HepG2 (cell line): ENCODE measurements around the gene HYAL2. TPM values are rescaled to one million over a fixed set of nuclear protein-coding genes. Genes with fewer than 3 reads are reported as not detected.

Experiments used
- GRHL1 ChIP-seq: sonication (generic); formaldehyde crosslinking; conservative IDR thresholded peaks from 2 replicates; pipeline ENCODE4 v1.8.0; 2022; ENCODE audit warnings: missing genetic modification reagents
- KAT2B ChIP-seq: fragments of 150-350 bp; IDR thresholded peaks from 2 replicates; pipeline ENCODE4 v1.6.1; 2014; ENCODE audit warnings: low read depth, low read length, borderline replicate concordance
- KIAA2018 ChIP-seq: sonication (generic); formaldehyde crosslinking; IDR thresholded peaks from 2 replicates; pipeline ENCODE4 v1.5.0; 2020; ENCODE audit warnings: mild to moderate bottlenecking, missing genetic modification reagents, borderline replicate concordance
- ONECUT2 ChIP-seq: sonication (generic); formaldehyde crosslinking; IDR thresholded peaks from 2 replicates; pipeline ENCODE4 v1.4.0; 2020; ENCODE audit warnings: missing genetic modification reagents
- REPIN1 ChIP-seq: sonication (generic); formaldehyde crosslinking; IDR thresholded peaks from 2 replicates; pipeline ENCODE4 v1.8.0; 2022; ENCODE audit warnings: missing genetic modification reagents, low read depth, mild to moderate bottlenecking, borderline replicate concordance
- ZNF329 ChIP-seq: sonication (generic); formaldehyde crosslinking; IDR thresholded peaks from 2 replicates; pipeline ENCODE4 v1.9.0; 2021; ENCODE audit warnings: low read depth, mild to moderate bottlenecking, missing genetic modification reagents
- ZNF441 ChIP-seq: sonication (generic); formaldehyde crosslinking; IDR thresholded peaks from 2 replicates; pipeline ENCODE4 v1.7.0; 2021; ENCODE audit warnings: missing genetic modification reagents, borderline replicate concordance
- polyA plus RNA-seq, 8 experiments: library from polyadenylated mRNA; depleted of rRNA in 3 of 8; stranded (reverse) in 7 of 8; unstranded in 1 of 8; fragments of >200 nt; fragmentation: Illumina TruSeq in 4 of 8; extraction: Trizol in 4 of 8; gene quantifications; 2 replicates each; pipeline versions ENCODE4 v1.2.1 to v1.2.3, GENCODE V29; 2011 to 2016; ENCODE audit warnings: low read depth in 4 of 8, missing spikeins in 1 of 8, mixed read lengths in 1 of 8; ENCODE audit not compliant: insufficient read depth in 1 of 8
- total RNA-seq, 5 experiments: library from RNA; depleted of rRNA; stranded (reverse); fragments of >200 nt; fragmentation: Illumina TruSeq; extraction: Trizol; gene quantifications; 2 replicates each; pipeline ENCODE4 v1.2.3, GENCODE V29; 2016; ENCODE audit warnings: low read depth in 1 of 5
- TF ChIP-seq, protein P1 (sequence below): sonication (generic); formaldehyde crosslinking; IDR thresholded peaks from 2 replicates; pipeline ENCODE4 v1.4.0; 2020; ENCODE audit warnings: missing genetic modification reagents
- TF ChIP-seq, protein P2 (sequence below), 2 experiments: IDR thresholded peaks; 2 replicates each; pipeline ENCODE4 v1.6.1; 2011 to 2012; ENCODE audit warnings: low read length in 2 of 2, borderline replicate concordance in 1 of 2, low read depth in 1 of 2, mild to moderate bottlenecking in 1 of 2, moderate library complexity in 1 of 2

The HYAL2 gene
- total and polyA plus RNA-seq, 2 of the 13 experiments (the other 11 are each of a cell fraction or from before 2014, with no cell fraction given): 76.2 to 102 TPM

GRCh38 chr3:50324351-50325112 lies 2.0 kb upstream of the HYAL2 start (continued):
- TF ChIP-seq KIAA2018 (CRISPR knock-in tag) (no peak), KAT2B (no peak), ONECUT2 (CRISPR knock-in tag) (no peak), GRHL1 (no peak), ZNF329 (no peak), REPIN1 (CRISPR knock-in tag) (no peak), ZNF441 (no peak)
- TF ChIP-seq, protein P1, sequence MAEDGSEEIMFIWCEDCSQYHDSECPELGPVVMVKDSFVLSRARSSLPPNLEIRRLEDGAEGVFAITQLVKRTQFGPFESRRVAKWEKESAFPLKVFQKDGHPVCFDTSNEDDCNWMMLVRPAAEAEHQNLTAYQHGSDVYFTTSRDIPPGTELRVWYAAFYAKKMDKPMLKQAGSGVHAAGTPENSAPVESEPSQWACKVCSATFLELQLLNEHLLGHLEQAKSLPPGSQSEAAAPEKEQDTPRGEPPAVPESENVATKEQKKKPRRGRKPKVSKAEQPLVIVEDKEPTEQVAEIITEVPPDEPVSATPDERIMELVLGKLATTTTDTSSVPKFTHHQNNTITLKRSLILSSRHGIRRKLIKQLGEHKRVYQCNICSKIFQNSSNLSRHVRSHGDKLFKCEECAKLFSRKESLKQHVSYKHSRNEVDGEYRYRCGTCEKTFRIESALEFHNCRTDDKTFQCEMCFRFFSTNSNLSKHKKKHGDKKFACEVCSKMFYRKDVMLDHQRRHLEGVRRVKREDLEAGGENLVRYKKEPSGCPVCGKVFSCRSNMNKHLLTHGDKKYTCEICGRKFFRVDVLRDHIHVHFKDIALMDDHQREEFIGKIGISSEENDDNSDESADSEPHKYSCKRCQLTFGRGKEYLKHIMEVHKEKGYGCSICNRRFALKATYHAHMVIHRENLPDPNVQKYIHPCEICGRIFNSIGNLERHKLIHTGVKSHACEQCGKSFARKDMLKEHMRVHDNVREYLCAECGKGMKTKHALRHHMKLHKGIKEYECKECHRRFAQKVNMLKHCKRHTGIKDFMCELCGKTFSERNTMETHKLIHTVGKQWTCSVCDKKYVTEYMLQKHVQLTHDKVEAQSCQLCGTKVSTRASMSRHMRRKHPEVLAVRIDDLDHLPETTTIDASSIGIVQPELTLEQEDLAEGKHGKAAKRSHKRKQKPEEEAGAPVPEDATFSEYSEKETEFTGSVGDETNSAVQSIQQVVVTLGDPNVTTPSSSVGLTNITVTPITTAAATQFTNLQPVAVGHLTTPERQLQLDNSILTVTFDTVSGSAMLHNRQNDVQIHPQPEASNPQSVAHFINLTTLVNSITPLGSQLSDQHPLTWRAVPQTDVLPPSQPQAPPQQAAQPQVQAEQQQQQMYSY: no peak
- TF ChIP-seq, protein P2, sequence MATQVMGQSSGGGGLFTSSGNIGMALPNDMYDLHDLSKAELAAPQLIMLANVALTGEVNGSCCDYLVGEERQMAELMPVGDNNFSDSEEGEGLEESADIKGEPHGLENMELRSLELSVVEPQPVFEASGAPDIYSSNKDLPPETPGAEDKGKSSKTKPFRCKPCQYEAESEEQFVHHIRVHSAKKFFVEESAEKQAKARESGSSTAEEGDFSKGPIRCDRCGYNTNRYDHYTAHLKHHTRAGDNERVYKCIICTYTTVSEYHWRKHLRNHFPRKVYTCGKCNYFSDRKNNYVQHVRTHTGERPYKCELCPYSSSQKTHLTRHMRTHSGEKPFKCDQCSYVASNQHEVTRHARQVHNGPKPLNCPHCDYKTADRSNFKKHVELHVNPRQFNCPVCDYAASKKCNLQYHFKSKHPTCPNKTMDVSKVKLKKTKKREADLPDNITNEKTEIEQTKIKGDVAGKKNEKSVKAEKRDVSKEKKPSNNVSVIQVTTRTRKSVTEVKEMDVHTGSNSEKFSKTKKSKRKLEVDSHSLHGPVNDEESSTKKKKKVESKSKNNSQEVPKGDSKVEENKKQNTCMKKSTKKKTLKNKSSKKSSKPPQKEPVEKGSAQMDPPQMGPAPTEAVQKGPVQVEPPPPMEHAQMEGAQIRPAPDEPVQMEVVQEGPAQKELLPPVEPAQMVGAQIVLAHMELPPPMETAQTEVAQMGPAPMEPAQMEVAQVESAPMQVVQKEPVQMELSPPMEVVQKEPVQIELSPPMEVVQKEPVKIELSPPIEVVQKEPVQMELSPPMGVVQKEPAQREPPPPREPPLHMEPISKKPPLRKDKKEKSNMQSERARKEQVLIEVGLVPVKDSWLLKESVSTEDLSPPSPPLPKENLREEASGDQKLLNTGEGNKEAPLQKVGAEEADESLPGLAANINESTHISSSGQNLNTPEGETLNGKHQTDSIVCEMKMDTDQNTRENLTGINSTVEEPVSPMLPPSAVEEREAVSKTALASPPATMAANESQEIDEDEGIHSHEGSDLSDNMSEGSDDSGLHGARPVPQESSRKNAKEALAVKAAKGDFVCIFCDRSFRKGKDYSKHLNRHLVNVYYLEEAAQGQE (IDR thresholded peaks at IDR 0.05; ENCODE audit: borderline replicate concordance in 1 of 2, low read depth in 1 of 2, low read length in 2 of 2): no peak
